ENCODE results near the gene SOX21.

SOX21 gene

GRCh38 chr13:94708031-94708859 lies 4.1 kb downstream of the SOX21 start:
- DNase-seq, result no peak

GRCh38 chr13:94707400-94708021 lies 4.8 kb downstream of the SOX21 start:
- no peak for DNase-seq

DNA sequence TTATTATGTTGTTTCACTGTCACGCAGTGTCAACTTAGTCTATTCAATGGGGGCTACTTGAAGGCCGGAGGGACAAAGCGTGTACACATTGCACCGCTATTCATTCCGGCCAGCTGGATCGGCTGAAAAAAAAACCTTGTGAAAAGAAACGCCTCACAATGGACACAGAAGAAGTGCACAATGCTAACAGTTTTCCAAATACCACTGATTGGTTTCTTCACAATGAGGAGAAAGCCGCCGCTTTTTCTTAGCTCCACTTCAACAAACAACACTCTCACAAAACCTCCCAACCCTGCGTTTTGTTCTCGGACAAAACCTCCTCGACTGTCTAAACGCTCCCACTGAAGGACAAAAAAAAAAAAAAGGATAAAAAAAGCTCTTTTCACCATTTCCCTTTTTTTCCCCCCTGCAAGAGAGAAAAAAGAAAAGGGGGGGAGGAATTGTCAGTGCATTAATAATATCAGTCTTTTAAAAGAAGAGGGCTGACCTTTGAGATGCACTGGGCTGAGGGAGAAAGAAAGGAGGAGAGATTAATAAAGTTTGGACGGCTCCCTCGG lies 5.4 kb downstream of the SOX21 start:
- no peak for DNase-seq

- no peak for DNase-seq
Observed at GRCh38 chr13:94706101-94706842, 6.1 kb downstream of the SOX21 start.

DNA sequence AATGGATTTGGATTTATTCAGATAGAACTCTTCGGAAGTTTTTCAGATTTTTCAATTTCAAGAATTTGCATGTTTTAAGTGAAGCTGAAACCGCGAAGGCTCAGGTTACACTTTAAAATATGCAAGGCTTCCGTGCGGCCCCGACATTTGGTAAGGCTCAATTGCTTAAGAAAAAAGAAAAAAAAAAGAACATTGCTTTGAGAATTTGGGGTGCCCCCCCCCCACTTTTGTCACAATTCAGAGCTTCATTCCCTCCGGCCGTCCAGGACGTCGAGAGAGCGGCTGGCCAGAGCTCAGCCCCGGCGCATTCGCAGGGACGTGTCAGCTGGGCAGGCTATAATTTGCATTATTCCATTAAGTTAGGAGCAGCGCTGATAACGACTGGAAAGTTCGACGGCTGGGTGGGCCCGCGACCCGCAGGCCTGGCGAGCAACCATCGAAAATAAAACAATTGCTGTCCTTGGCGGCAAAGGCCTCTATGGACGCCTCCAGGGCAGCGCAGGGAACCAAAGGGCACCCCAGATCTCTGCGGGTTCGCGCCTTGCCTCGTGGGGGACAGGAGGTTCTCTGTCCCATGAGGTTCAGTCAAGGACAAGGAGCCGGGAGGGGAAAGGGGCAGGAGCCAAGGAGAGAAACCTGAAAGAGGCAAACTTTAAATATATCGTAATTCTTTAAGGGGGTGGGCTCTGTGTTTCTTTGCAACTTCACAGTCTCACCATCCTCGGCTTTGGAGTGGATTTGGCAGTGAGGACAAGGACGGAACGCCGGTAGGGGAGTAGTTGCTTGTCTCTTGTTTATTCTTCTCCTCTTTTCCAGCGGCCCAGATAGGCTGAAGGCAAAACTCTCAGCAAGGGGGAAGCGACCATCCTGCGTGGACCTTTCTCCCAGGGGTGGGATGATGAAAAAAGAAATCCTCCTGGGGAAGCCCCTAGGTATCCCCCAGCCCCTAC lies 7.0 kb downstream of the SOX21 start:
- no peak for DNase-seq

- no peak for DNase-seq
Observed at GRCh38 chr13:94704377-94705080, 7.8 kb downstream of the SOX21 start.

DNA sequence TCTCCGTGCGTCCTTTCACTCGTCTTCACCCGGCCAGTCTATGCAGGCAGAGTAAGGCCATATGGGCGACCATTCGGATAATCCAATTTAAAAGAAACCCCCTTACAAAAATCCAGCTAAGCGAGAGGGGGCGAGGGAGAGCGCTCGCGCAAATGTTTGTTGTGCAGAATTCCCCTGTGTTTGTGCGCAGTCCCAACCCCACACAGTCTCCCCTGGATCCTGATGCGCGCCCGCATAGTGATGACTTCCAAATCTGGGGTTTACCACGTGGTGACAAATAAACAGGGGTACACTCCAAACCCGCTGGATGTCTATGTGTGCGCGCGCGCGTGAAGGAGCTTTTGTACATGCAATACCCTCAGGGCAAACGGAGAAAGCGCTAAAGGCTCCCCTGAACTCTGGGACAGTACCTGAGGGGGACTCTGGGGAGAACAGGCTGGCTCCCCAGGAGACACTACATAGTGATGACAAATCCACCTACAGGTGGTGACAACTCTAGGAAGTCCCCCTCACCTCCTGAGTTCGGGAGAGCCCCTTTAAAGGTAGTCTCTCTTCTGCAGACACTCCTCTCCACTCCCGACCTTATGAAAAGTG lies 8.5 kb downstream of the SOX21 start:
- DNase-seq, result no peak

- DNase-seq, result no peak
Observed at GRCh38 chr13:94703271-94703670, 9.1 kb downstream of the SOX21 start.

DNA sequence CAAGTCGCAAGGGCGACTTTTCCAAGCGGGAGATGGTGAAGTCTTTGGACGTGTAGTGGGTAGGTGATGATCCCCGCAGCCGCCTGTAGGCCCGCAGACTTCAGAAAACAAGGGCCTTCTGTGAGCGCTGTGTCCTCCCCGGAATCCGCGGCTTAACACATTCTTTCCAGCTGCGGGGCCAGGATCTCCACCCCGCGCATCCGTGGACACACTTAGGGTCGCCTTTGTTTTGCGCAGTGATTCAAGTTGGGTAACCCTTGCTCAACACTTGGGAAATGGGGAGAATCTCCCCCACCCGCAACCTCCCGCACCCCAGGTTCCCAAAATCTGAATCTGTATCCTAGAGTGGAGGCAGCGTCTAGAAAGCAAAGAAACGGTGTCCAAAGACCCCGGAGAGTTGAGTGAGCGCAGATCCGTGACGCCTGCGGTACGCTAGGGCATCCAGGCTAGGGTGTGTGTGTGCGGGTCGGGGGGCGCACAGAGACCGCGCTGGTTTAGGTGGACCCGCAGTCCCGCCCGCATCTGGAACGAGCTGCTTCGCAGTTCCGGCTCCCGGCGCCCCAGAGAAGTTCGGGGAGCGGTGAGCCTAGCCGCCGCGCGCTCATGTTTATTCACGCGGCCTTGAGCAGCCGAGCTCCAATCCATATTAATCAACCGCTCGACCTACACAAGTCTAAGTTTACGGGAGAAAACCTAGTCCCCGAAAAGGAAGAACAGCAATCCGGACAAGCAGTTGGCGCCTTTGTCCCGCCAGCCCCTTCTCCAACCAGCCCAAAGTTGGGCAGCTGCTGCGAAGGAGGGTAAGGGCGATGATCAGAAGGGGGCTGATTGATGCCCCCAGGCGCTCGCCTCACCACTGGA lies 9.9 kb downstream of the SOX21 start:
- no peak for DNase-seq

DNA sequence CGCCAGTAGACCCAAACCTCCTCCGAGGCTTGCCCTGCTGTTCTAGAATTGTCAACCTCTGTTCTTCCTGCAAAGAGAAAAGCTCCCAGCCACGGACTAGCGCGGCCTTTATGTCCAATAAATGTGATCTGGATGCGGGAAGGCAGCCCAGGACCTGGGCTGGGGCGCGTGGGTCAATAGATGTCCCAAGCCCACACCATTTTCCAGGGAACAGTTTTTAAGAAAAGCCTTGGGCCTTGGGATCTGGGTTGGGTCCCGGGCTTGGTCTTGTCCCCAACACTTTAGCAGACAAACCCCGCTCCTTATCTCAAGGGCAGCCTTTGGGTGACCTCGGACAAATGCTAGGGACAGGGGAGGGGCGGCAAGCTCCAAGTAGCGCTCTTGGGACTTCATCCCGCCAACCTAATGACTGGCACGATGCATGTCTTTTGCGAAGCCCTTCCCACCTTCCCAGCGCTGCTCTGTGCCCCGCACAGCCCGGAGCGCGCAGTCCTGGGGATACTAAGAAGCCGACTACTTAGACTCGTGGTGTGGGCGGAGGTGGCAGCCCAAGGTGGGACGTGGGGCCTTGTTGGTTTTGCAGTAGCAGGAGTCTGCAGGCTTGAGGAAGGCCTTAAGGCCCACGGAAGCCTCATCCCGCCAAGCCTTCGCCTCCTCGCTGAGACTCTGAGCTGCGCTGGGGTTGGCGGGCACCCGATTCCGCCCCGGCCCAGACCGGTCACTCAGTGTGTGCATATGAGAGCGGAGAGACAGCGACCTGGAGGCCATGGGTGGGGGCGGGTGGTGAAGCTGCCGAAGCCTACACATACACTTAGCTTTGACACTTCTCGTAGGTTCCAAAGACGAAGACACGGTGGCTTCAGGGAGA lies 10.8 kb downstream of the SOX21 start:
- no peak for DNase-seq

- no peak for DNase-seq
Observed at GRCh38 chr13:94700536-94700935, 11.8 kb downstream of the SOX21 start.

- no peak for DNase-seq
Observed at GRCh38 chr13:94700051-94700535, 12.3 kb downstream of the SOX21 start.

DNA sequence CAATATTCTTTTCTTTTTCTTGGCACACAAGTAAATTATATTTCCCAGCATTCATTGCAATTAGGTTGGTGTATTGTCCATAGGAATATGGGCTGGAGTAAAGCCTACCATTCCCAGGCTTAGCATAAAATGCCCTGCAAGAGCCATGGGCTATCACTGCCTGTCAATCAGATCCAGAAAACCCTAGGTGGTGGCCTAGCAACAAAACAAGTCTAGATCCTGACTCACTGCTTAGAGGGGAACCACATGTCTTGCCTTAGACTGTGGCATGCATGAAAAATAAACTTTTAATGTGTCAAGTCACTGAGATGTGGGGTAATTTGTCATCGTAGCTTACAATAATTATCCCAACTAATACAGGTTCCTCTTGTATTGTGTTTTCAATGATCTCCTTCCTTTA lies 16.2 kb downstream of the SOX21 start:
- DNase-seq, result no peak

- no peak for DNase-seq
Observed at GRCh38 chr13:94692030-94692429, 20.3 kb downstream of the SOX21 start.

- DNase-seq, result no peak
Observed at GRCh38 chr13:94683409-94683808, 28.9 kb downstream of the SOX21 start.

DNA sequence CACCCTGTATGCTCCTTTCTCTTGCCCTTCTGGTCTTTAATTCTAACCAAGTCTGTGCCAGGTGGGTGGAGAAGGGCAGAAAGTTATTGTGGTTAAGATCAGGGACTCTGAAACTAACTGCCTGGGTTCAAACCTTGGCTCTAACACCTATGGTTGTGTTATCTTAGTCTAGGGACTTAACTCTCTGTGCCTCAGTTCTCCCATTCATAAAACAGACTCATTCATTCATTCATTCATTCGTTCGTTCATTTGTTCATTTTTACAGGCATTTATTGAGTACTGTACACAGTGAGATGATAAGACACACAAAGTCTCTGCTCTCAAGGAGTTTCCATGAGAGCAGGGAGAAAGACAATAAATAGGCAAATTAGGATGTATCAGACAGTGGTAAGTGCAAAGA lies 30.1 kb downstream of the SOX21 start:
- DNase-seq, result no peak

GRCh38 chr13:94679614-94680013 lies 32.7 kb downstream of the SOX21 start:
- DNase-seq, result no peak

- DNase-seq, result no peak
Observed at GRCh38 chr13:94678845-94679244, 33.5 kb downstream of the SOX21 start.

DNA sequence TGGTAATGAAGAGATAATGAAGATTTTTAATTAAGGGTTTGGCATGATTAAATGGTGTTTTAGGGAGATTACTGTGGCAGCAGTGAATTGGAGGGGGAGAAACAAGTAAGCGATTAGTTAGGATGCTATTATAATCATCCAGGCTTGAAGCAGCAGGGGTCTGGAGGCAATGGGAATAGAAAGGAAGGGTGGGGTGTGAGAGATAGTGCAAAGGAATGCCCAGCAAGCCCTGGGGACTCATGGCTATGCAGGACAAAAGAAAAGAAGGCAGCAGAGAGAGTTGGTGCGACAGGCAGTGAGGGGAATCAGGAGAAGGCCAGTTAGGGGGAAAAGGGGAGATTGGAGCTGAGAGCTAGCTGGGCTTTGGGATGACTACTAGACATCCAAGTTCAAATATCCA lies 34.5 kb downstream of the SOX21 start:
- DNase-seq, result no peak

All from NCI-H1105 (cell line).